Right renal pelvis (tissue), 4 donors: Measurements from ENCODE around the gene SVOP. TPM values are rescaled to one million over a fixed set of nuclear protein-coding genes. Genes with fewer than 3 reads are reported as not detected.

Experiments
- DNase-seq, 4 donors: peaks; one replicate each; pipeline ENCODE4 v3.0.0-alpha.2; 2013; ENCODE audit warnings: low read depth in 4 of 4, low spot score in 3 of 4, missing footprints in 1 of 4
- polyA plus RNA-seq, 4 donors: library from polyadenylated mRNA; unstranded; fragments of 120-200 nt; gene quantifications; one replicate each; pipeline ENCODE4 v1.2.1, GENCODE V29; 2013; ENCODE audit not compliant: insufficient read length in 4 of 4

Gene SVOP
- polyA plus RNA-seq, 4 donors: 0.04 to 0.25 (median 0.18) TPM; not detected in 1

DNA sequence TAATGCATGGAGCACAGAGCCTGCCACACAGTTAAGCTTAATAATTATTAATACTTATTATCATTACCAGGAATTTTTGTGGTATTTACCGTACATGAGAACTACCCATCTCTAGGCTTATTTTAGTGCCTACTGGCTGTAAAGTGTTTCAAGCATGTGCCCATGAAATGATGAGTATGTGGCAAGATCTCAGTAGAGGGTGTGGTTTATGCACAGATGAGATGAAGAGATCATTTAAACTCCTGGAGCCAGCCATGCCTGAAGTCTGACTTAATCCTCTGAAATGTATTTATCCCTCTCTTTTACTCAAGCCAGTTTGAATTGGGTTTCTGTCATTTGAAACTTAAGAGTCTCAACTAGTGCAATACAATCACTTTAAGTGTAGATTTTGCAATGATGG is 80.7 kb downstream of the SVOP start:
- DNase-seq: no peak

DNA sequence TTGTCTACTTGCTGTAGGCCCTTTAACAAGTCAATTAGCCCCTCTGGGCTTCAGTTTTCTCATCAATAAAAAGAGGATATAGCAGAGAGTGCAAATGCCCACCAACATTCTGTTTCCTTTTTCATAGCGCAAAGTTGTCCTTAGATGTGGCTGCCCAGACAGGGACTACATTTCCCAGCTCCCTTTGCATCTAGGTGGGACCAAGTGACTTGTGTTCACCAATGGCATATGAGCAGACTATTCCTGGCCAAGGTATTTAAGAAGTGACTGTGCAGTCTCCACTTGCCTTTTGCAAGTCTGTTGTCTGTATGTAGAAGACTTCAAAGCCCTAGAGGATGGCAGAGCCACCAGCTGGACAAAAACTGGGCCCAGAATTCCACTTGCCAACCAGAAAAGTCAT is 81.3 kb downstream of the SVOP start:
- no peak for DNase-seq

DNA sequence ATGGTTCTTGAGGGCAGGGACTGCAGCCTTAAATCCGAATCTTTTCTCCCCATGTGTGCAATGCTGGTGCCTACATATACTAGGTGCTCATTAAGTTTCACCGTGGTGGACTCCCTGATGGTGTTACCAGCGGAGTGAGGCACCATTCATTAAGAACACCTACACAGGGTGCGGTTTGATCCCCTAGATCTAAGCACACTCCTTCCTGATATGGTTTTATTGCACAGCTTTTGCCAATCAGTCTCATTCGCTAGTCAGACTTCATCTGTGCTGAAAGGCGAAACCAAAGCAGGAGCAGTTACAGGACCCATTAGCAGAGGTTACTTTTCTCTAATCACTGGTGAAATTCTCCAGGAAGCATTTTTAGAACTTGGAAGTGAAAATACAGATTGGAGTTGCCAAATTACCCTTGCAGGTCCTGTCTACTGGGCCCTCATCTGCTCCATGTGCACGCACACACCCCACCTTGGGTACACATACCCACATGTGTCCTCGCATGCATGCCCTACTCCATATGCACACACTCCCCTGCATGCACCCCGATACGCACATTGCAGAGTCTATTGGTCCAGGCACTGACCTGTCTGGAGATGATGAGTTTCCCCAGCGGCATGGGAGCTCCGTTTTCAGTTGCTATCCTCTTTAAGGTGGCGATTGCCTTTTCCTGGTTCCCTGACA is 82.5 kb downstream of the SVOP start:
- DNase-seq: no peak

DNA sequence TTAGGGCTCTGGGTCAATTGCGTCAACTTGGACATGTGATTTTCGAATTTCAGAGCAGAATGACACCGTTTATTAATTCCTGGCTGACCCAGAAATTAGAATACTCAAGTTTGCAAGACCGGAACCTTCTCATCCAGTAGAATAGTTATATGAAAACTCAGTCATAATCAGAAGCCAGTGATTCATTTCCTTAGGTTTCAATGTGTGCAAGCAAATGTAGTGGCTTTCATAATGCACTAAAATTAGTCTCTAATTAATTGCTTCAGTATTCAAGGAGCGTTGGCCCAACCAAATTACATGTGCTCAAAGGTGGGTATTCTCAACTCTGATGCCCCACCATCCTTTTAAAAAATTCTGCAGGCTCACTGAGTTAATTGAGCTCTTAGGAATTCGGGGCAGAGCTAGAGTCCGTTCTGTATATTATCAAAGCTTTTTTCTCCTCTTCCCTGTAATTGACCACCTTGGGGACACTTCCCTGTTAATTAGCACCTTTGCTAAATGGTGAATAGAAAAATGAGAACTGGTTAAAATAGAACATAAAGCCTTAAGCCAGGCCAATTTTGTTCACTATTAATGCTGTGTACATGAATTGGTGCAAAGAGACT is 85.6 kb downstream of the SVOP start:
- DNase-seq: no peak

DNA sequence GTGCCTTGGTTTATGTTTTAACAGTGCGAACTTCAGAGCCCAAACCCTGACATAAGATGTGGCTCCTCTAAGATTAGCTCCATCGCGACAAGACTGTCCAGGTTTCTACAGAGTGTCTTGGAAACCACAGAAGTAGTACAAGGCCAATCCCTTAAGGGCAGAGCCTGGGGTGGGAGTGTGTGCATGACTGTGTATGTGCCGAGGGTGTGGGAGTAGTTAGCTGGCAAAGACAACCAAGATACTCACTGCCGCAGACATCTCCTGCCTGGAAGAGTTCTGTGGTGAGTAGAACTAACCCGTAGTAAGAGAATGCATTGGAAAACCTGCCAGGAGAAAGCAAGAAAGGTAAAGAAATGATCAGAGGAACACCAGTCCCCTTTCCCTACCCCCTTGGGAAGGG is 86.9 kb downstream of the SVOP start:
- no peak for DNase-seq

DNA sequence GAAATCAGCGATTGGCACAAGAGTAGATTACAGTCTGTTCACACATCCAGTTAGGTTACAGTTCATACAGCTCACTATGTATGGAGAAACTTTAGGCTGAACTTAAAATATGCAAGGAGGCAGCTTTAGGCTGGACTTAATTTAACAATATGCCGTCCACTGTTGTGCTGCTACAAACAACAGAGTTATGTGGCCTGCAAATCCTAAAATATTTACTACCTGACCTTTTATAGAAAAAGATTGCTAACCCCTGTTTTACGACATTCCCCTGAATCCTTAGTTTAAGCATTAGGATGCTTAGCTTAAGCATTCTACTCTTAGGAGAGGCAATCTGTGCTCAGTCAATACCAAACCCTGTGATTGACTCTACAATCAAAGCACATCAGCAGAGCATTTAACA is 90.1 kb downstream of the SVOP start:
- no peak for DNase-seq

DNA sequence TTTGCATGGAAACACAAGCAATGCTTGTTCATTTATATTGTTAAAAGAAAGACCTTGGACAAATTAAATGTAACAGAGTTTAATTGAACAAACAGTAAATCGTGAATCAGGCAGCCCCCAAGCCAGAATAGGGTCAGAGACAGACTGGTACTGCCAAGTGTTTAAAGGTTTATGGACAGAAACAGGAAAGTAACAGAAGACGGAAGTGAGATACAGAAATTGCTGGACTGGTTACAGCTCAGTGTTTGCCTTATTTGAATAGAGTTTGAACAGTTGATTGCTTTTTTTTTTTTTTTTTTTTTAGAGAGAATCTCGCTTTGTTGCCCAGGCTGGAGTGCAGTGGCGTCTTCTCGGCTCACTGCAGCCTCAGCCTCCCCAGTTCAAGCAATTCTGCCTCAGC is 90.7 kb downstream of the SVOP start:
- DNase-seq: no peak

DNA sequence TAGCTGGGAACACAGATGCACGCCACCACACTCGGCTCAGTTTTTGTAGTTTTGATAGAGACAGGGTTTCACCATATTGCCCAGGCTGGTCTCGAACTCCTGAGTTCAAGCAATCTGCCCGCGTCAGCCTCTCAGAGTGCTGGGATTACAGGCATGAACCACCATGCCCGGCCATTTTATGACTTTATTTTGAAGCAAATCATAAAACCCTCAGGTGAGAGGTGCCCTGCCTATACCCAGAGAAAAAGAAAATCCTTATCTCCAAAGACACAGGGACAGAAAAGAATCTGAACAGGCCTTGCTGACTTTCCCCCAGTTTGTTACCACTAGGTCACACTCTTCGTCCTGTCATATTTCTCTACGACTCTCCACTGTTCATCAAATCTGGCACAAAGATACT is 92.2 kb downstream of the SVOP start:
- DNase-seq: no peak

DNA sequence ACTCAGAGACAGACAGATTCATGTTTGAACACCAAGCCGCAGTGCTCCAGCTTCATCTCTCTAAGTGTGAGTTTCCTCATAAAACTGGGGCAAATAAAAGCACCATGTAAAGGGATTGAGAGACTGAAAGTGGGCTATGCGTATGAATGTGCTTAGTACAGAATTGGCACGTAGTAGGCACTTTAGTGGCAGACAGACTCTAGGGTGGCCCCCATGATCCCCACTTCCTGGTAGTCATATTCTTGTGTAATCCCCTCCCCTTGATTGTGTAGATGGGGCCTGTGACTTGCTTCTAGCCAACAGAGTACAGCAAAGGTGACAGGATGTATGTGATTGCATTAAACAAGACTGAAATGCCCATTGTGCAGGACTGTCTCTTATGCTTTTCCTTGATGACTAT is 98.0 kb downstream of the SVOP start:
- DNase-seq: no peak

DNA sequence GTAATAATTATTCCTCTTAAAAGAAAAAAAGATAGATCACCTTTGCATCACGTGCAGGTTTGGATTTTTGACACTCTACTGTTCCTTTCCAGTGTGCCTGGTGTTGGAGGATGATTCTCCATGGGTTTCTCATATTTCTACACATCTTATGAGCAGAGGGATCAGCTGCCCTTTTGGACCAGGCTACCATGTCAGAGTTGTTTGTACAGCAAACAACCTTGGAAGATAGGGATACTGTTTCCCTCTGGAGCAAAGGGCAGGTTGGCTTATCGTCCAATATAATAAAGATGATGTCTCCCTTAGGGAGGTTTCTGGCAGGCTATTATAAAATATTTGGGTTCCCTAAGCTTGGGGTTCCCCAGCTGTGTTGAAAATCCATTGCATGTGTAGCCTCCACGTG is 98.9 kb downstream of the SVOP start:
- no peak for DNase-seq

DNA sequence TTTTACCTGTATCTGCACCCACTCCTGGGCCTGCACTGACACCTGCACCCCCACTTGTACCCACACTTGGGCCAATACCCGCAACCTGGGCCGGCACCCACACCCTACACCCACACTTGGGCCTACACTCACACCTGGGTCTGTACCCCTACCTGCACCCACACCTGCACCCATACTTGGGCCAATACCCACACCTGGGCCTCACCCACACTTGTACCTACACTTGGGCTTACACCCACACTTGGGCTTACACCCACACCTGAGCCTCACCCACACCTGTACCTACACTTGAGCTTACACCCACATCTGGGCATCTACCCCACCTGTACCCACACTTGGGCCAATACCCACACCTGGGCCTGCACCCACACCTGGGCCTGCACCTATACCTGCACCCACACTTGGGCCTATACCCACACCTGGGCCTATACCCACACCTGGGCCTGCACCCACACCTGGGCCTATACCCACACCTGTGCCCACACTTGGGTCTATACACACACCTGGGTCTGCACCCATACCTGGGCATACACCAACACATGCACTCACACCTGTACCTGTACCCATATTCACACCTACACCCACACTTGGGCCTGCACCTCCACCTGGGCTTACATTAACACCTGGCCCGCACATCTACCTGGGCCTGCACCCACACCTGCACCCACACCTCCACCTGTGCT is 101.8 kb downstream of the SVOP start:
- DNase-seq: no peak

DNA sequence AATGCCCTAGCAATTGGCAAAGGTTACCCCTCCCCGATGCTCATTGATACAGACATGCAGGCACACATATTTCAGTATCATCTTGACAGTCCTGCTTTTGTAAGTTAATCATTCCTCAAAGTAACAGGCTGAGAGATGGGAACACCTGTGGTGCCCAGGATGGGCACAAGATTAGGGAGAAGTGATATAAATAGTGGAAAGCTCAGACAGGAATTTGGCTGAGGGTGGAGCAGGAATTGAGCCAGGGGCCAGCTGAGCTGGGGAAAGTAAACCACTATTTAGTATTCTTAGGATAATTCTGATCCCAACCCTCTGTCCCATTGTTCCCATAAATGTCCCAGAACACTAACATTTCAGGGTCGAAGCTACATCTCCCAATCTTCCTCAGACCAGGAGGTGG is 102.7 kb downstream of the SVOP start:
- DNase-seq: no peak

DNA sequence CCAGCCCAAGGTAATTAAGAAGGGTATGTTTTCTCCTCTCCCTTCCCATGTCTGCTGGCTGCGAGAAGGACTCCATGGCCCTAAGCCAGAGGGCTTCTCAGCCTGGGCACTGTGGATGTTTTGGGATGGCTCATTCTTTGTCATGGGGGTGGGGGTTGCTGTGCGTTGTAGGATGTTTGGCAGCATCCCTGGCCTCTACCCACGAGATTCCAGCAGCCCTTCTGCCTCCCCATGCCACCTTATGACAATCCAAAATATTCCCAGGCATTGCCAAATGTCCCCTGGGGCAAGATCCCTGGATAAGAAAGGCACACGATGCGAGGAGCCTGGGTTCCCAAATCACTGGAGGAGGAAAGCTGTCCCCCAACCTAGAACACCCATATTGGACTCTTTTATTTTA is 104.5 kb downstream of the SVOP start:
- DNase-seq: no peak

DNA sequence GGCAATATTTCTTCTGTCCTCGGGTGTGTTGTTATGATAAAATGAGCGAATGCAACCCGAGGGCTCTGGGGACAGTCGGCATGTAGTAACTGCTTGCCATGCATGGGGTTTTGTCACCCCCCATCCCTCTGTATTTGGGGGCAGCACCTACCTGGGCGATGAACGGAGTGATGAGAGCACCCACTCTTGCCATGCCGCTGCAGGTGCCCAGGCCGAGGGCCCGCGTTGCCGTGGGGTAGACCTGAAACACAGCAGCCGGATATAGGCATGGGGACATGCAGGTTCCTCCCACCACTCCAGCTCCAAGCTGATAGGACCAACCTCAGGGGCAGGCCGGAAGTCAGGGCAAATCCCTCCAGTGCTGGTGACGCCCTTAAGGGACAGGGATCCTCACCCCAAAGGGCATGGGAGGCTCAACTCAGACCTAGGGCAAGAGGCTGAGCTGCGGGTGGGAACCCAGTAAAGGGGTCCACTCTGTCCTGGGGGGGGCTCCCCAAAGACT is 105.2 kb downstream of the SVOP start:
- no peak for DNase-seq

DNA sequence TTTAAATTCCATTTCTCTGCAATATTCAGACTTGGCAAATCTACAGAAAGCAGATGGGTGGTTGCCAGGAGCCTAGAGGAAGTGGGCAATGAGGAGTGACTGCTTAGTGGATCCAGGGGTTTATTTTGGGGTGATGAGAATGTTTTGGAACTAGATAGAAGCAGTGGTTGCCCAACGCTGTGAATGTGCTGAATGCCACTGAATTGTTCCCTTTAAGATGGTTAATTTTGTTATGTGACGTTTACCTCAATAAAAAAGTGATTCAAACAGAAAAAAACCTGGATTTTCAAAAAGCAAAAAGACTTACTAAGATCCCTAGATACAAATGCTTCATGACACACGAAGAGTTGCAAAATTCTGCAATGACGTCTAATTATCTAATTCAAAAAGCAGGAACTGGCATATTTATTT is 106.7 kb downstream of the SVOP start:
- DNase-seq: no peak

DNA sequence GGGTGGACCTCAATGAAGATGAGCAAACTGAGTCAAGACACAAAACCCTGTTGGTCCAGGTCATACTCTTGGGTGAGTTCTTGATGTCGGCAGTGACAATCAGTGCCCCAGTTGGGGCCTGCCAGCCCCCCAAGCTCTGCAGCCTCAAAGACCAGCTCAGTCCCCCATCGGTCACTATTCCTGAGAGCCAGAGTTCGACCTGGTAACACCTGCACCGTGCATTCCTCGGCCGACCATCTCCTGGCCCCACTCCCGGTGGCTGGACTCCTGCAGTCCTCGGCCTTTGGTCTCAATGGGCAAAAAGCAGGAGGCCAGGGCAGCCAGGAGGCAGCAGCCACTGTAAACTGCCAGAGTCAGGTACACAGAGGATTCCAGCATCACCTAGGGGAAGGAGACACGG is 108.5 kb downstream of the SVOP start:
- DNase-seq: no peak

DNA sequence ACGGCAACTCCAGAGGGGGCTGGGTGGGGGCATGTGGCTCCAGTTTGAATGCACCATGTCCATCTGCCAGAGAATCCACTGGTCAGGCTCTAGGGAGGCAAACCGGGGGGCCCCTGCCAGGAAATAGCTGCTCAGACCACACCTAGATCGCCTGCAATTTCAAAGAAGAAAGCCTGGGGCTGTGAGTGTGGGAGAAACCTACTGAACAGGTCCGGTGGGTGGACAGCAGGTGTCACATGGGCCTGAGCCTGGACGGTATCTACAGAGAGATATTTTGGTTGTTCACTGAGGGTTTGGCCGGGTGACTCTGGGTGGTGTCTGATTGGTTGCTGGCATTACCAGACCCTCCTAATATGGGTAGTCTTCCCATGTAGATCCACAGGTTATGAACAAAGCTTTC is 109.0 kb downstream of the SVOP start:
- no peak for DNase-seq

DNA sequence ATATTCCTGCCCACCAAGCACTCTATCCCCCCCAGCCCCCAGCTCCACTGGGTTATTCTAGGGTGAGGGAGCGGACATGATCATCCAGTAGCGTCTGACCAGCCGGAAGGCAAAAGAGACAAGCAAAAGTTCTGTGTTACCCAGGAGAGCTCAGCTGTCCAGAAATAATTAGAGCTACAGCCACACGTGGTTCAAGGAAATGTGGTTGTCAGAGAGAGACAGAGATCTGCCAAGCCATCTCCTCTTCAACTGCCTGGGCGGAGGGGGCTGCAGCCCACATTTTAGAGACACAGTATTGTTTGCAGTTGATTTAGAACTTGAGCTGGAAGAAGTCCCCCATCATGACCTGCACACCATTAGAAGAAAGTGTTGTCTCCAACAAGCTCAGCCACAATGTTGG is 110.5 kb downstream of the SVOP start:
- no peak for DNase-seq

DNA sequence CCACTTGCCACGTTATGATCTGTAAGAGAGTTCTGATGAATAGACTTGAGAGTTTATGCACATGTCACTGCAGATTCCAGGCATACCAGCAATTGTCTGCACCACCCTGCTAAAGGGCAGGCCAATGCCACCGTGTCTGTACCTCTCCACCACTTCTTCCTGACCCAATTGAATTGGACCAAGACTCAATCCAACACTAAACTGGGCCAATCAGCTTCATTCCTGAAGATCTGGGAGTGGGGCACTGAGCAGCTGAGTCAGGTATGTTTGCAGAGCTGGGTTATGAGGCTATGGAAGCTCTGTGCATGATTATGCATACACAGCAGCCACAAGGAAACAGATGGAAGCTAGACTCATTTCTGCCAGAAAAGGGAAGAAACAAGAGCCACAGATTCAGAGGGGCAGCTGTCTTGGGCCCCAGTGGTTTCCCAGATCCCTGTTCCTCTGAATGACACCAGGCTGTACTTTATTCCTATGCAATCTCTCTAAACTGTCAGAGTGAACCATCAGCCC is 113.0 kb downstream of the SVOP start:
- DNase-seq: no peak

DNA sequence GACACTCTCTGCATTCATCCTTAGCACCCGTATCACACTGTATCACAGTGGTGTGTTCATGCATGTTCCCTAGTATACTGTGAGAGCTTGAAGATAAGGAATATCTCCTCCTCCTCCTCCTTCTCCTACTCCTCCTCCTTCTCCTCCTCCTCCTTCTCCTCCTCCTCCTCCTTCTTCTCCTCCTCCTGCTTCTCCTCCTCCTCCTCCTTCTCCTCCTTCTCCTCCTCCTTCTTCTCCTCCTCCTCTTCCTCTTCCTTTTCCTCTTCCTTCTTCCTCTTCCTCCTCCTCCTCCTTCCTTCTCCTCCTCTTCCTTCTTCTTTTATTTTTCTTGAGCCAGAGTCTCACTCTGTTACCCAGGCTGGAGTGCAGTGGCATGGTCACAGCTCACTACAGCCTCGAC is 113.9 kb downstream of the SVOP start:
- DNase-seq: no peak

DNA sequence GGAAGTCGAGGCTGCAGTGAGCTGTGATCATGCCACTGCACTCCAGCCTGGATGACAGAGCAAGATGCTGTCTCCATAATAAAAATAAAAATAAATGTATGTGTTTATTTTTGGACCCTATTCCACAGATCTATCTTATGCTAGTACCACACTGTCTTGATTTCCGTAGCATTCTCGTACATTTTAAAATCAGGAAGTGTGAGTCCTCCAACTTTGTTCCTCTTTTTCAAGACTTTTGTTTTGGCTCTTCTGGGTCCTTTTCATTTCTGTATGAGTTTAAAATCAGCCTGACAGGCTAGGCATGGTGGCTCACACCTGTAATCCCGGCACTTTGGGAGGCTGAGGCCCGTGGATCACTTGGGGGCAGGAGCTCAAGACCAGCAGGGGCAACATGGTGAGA is 115.1 kb downstream of the SVOP start:
- DNase-seq: no peak

DNA sequence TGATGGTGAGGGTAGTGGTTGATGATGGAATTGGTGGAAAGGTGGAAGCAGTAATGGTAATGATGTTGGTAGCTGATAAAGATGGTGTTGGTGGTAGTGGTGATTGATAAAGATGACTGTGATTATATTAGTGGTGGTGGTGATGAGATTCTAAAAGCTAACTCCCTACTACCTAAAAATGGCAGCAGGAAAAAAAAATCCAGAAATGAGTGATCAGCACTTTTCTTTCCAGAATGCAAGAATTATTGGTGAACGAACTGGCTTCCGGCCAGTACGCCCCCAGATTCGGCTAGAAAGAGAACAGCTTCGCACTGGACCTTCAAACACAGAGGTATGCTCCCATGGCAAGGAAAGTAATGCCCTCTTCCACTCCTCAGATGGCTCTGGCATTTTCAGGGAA is 121.7 kb downstream of the SVOP start:
- DNase-seq: no peak
